ENCODE results near the gene GET3.

- TF ChIP-seq CTCF (IDR thresholded peaks at IDR 0.05), result no peak
- TF ChIP-seq EP300 (IDR thresholded peaks at IDR 0.05), result no peak
Observed at GRCh38 chr19:12695514-12695913, 41.8 kb upstream of the GET3 start.

Measured in ovary (tissue), 3 donors.